ENCODE measurements around the gene NACC2. TPM values are rescaled to one million over a fixed set of nuclear protein-coding genes. Genes with fewer than 3 reads are reported as not detected.

The NACC2 gene
- total and polyA plus RNA-seq, 2 donors (not counting 1 experiment from before 2014, with no cell fraction given) = 0.34 to 1.9 TPM

- ChIA-PET CTCF (interaction anchor here (0.6 to 6.2 kb wide), 14 partner anchors 12 to 256 kb away, joined by 3 to 124 read pairs (median 6); partner anchors contain the start of genes NACC2 and UBAC1), POLR2A (no interaction called here)
- intact Hi-C loops (cut with micrococcal nuclease) = no loop called here
- ATAC-seq (ENCODE audit: low read depth) (no peak), DNase-seq (no peak)
- 91% methylated on average over 9 of the region's 9 CpGs for WGBS (ENCODE audit: insufficient coverage)
- H3K9me3 Mint-ChIP-seq (ENCODE audit: insufficient read depth) = no peaks in the 10 kb centered on the region
- H3K4me3 Mint-ChIP-seq = no peak overlapping the region
- no peak for TF ChIP-seq CTCF (IDR thresholded peaks at IDR 0.05)
- no peak for TF ChIP-seq EZH2 (IDR thresholded peaks at IDR 0.05; ENCODE audit: borderline replicate concordance, insufficient read depth, low read depth, low read length, poor library complexity, severe bottlenecking)
- H3K4me1 ChIP-seq (ENCODE audit: control insufficient read depth in 2 of 2, insufficient read depth in 2 of 2, low read length in 2 of 2) = peaks cover 15 to 29% of the 10 kb centered on the region in 2 donors
- H3K4me3 ChIP-seq (ENCODE audit: control extremely low read depth in 1 of 5, extremely low read depth in 1 of 5, insufficient read depth in 1 of 5, low read depth in 2 of 5, low read length in 4 of 5) = no peak overlapping the region
- peaks cover 15% of the 10 kb centered on the region for H3K79me2 ChIP-seq (ENCODE audit: control insufficient read depth, insufficient read depth, low read length)
- H3K4me1 Mint-ChIP-seq = peaks cover 11% of the 10 kb centered on the region
- no peak overlapping the region for H2AFZ ChIP-seq (ENCODE audit: insufficient read depth, low read depth, low read length, poor library complexity, severe bottlenecking)
- H3K4me2 ChIP-seq (replicated peaks; ENCODE audit: low read depth, low read length, poor library complexity, severe bottlenecking) = no peak overlapping the region
- no peak overlapping the region for H3K27ac ChIP-seq (ENCODE audit: low read length in 2 of 2)
- H4K20me1 ChIP-seq (ENCODE audit: control insufficient read depth, insufficient read depth, low read length, poor library complexity, severe bottlenecking) = peaks cover 12% of the 10 kb centered on the region
- no peaks in the 10 kb centered on the region for H3K36me3 ChIP-seq (replicated peaks in 1 of 2; ENCODE audit: control extremely low read depth in 1 of 2, control insufficient read depth in 1 of 2, extremely low read depth in 1 of 2, insufficient read depth in 2 of 2, low read length in 1 of 2)
- H3K9me3 ChIP-seq (ENCODE audit: control extremely low read depth in 1 of 3, control insufficient read depth in 2 of 3, insufficient read depth in 1 of 3, low read length in 2 of 3) = peaks cover 0 to 3% (median 0%) of the 10 kb centered on the region in 3 donors
- no peak overlapping the region for H3K27ac Mint-ChIP-seq
- no peaks in the 10 kb centered on the region for H3K27me3 ChIP-seq (replicated peaks in 1 of 4; ENCODE audit: control extremely low read depth in 1 of 4, control insufficient read depth in 3 of 4, insufficient read depth in 4 of 4, low read length in 3 of 4)
- no peak overlapping the region for H3K9ac ChIP-seq (ENCODE audit: low read length)
- H3K27me3 Mint-ChIP-seq = peaks cover 8% of the 10 kb centered on the region
Measured at GRCh38 chr9:136121801-136122200, 26.7 kb upstream of the NACC2 start.

GRCh38 chr9:136120438-136120844 lies 25.4 kb upstream of the NACC2 start:
- peak overlapping the region; percentile 37 for H3K4me3 Mint-ChIP-seq
- peaks cover 0 to 7% of the 10 kb centered on the region in 2 experiments for H3K36me3 ChIP-seq (replicated peaks in 1 of 2; ENCODE audit: control extremely low read depth in 1 of 2, control insufficient read depth in 1 of 2, extremely low read depth in 1 of 2, insufficient read depth in 2 of 2, low read length in 1 of 2)
- H3K4me1 Mint-ChIP-seq = peaks cover 12% of the 10 kb centered on the region
- intact Hi-C loops (cut with micrococcal nuclease) = no loop called here
- ATAC-seq (ENCODE audit: low read depth) (no peak), DNase-seq (no peak)
- H3K4me3 ChIP-seq (ENCODE audit: control extremely low read depth in 1 of 5, extremely low read depth in 1 of 5, insufficient read depth in 1 of 5, low read depth in 2 of 5, low read length in 4 of 5) = no peak overlapping the region
- WGBS (ENCODE audit: insufficient coverage) = 92% methylated on average over 12 of the region's 18 CpGs
- H2AFZ ChIP-seq (ENCODE audit: insufficient read depth, low read depth, low read length, poor library complexity, severe bottlenecking) = no peak overlapping the region
- peaks cover 15 to 29% of the 10 kb centered on the region in 2 donors for H3K4me1 ChIP-seq (ENCODE audit: control insufficient read depth in 2 of 2, insufficient read depth in 2 of 2, low read length in 2 of 2)
- no peak overlapping the region for H3K27ac ChIP-seq (ENCODE audit: low read length in 2 of 2)
- TF ChIP-seq CTCF (IDR thresholded peaks at IDR 0.05) (no peak), EZH2 (IDR thresholded peaks at IDR 0.05; ENCODE audit: borderline replicate concordance, insufficient read depth, low read depth, low read length, poor library complexity, severe bottlenecking) (no peak)
- H3K9me3 ChIP-seq (ENCODE audit: control extremely low read depth in 1 of 3, control insufficient read depth in 2 of 3, insufficient read depth in 1 of 3, low read length in 2 of 3) = peaks cover 0 to under 1% (median 0%) of the 10 kb centered on the region in 3 donors
- H3K27me3 ChIP-seq (replicated peaks in 1 of 4; ENCODE audit: control extremely low read depth in 1 of 4, control insufficient read depth in 3 of 4, insufficient read depth in 4 of 4, low read length in 3 of 4) = no peaks in the 10 kb centered on the region
- peak overlapping the region; percentile 92 for H3K4me2 ChIP-seq (replicated peaks; ENCODE audit: low read depth, low read length, poor library complexity, severe bottlenecking)
- POLR2A ChIA-PET = no interaction called here
- H3K27ac Mint-ChIP-seq = no peak overlapping the region
- no peaks in the 10 kb centered on the region for H3K9me3 Mint-ChIP-seq (ENCODE audit: insufficient read depth)
- H3K27me3 Mint-ChIP-seq = peaks cover 5% of the 10 kb centered on the region
- CTCF ChIA-PET = interaction anchor here (1.1 to 6.2 kb wide), 4 partner anchors 30 to 255 kb away, joined by 3 to 124 read pairs (median 46); no protein-coding TSS in a partner anchor
- no peak overlapping the region for H3K9ac ChIP-seq (ENCODE audit: low read length)
- H3K79me2 ChIP-seq (ENCODE audit: control insufficient read depth, insufficient read depth, low read length) = peaks cover 24% of the 10 kb centered on the region
- peaks cover 13% of the 10 kb centered on the region for H4K20me1 ChIP-seq (ENCODE audit: control insufficient read depth, insufficient read depth, low read length, poor library complexity, severe bottlenecking)
